GM12892 (cell line): ENCODE data around the gene PIK3R6.
"Not testable (repeated sequence)": the region's sequence is repeated elsewhere in the genome, so short reads cannot be mapped to it uniquely, and the experiment has no call there.

ENCODE experiments used
- DNase-seq: peaks from one replicate; pipeline ENCODE4 v3.0.0; 2011; ENCODE audit not compliant: insufficient read length
- FAIRE-seq: peaks from 2 replicates; lab custom pipeline; 2011; peaks lifted over from hg19 to GRCh38; lab: Jason Lieb, UNC
- POLR2A ChIP-seq: IDR thresholded peaks from 2 replicates; pipeline ENCODE4 v1.6.1; 2011; ENCODE audit warnings: low read depth, low read length, control low read depth
- POLR2AphosphoS5 ChIP-seq: IDR thresholded peaks from 2 replicates; pipeline ENCODE4 v1.6.1; 2011; ENCODE audit warnings: low read depth, low read length, control low read depth
- TAF1 ChIP-seq: IDR thresholded peaks from 2 replicates; pipeline ENCODE4 v1.6.1; 2011; ENCODE audit warnings: low read depth, mild to moderate bottlenecking, control low read depth, low read length, borderline replicate concordance

Gene PIK3R6

GRCh38 chr17:8868092-8868491 lies 618 bp upstream of the PIK3R6 start:
- DNase-seq (no peak), FAIRE-seq (no peak)
- no peak for TF ChIP-seq POLR2A
- no peak for TF ChIP-seq POLR2AphosphoS5
- no peak for TF ChIP-seq TAF1

- FAIRE-seq: no peak
- TF ChIP-seq POLR2A: no peak
- no peak for TF ChIP-seq TAF1
- TF ChIP-seq POLR2AphosphoS5: no peak
- no peak for DNase-seq
Observed at GRCh38 chr17:8865811-8866210, 1.7 kb downstream of the PIK3R6 start.

- FAIRE-seq: no peak
- TF ChIP-seq TAF1: no peak
- no peak for TF ChIP-seq POLR2AphosphoS5
- no peak for TF ChIP-seq POLR2A
- DNase-seq: no peak
Observed at GRCh38 chr17:8865385-8865784, 2.1 kb downstream of the PIK3R6 start.

GRCh38 chr17:8862213-8863056 lies 5.0 kb downstream of the PIK3R6 start:
- TF ChIP-seq POLR2AphosphoS5: no peak; the same call in 1 of the 2 replicates
- TF ChIP-seq TAF1: no peak
- no peak; the same call in 1 of the 2 replicates for TF ChIP-seq POLR2A
- no peak for DNase-seq
- FAIRE-seq: peak; percentile 76

- FAIRE-seq: peak; percentile 95
Observed at GRCh38 chr17:8861495-8862181, 5.8 kb downstream of the PIK3R6 start.

GRCh38 chr17:8859804-8860430 lies 7.6 kb downstream of the PIK3R6 start:
- TF ChIP-seq TAF1 (no peak), POLR2A (no peak), POLR2AphosphoS5 (no peak)
- no peak for DNase-seq
- FAIRE-seq: peak; percentile 24

More at GRCh38 chr17:8861495-8862181, 5.8 kb downstream of the PIK3R6 start:
- DNase-seq: no peak
- no peak for TF ChIP-seq TAF1
- TF ChIP-seq POLR2A: no peak
- no peak for TF ChIP-seq POLR2AphosphoS5

- no peak for TF ChIP-seq TAF1
- peak; percentile 41; the same call in 1 of the 2 replicates for TF ChIP-seq POLR2AphosphoS5
- FAIRE-seq (peak; percentile 95), DNase-seq (no peak)
Observed at GRCh38 chr17:8859027-8859803, 8.3 kb downstream of the PIK3R6 start.

- DNase-seq (no peak), FAIRE-seq (peak; percentile 93)
- TF ChIP-seq TAF1 (no peak), POLR2A (peak; percentile 35; the same call in 1 of the 2 replicates), POLR2AphosphoS5 (peak; percentile 63)
Observed at GRCh38 chr17:8857919-8858318, 9.6 kb downstream of the PIK3R6 start.

- TF ChIP-seq POLR2A (peak; percentile 42), TAF1 (no peak), POLR2AphosphoS5 (no peak; the same call in 1 of the 2 replicates)
- DNase-seq (no peak), FAIRE-seq (peak; percentile 68)
Observed at GRCh38 chr17:8856869-8857575, 10.5 kb downstream of the PIK3R6 start.

- DNase-seq, FAIRE-seq: not testable (repeated sequence)
Observed at GRCh38 chr17:8856205-8856603, 11.3 kb downstream of the PIK3R6 start.
